Hepatocyte (in vitro differentiated cells): ENCODE results near the gene STX1B. TPM values are rescaled to one million over a fixed set of nuclear protein-coding genes. Genes with fewer than 3 reads are reported as not detected.
A peak's percentile ranks its signal among the peaks of the same experiment; 100 is the strongest.
"Not testable (repeated sequence)": the region's sequence is repeated elsewhere in the genome, so short reads cannot be mapped to it uniquely, and the experiment has no call there.

Experiments used
- DNase-seq: peaks from one replicate; pipeline ENCODE4 v3.0.0-alpha.2; 2016; ENCODE audit warnings: low spot score
- H2AFZ ChIP-seq: fragments of 200-600 bp; sonication (generic); 2 replicates; pipeline ENCODE4 v1.6.0; 2016; ENCODE audit warnings: antibody characterized with exemption, mild to moderate bottlenecking
- H3K27ac ChIP-seq: fragments of 200-600 bp; sonication (generic); 2 replicates; pipeline ENCODE4 v1.5.1; 2016; ENCODE audit warnings: mild to moderate bottlenecking
- H3K27me3 ChIP-seq: fragments of 200-600 bp; sonication (generic); 2 replicates; pipeline ENCODE4 v1.6.1; 2016
- H3K36me3 ChIP-seq: fragments of 200-600 bp; sonication (generic); replicated peaks from 2 replicates; pipeline ENCODE4 v1.5.1; 2016; ENCODE audit warnings: low read depth; ENCODE audit not compliant: insufficient read depth
- H3K4me1 ChIP-seq: fragments of 200-600 bp; sonication (generic); 2 replicates; pipeline ENCODE4 v1.5.1; 2016; ENCODE audit warnings: mild to moderate bottlenecking, moderate library complexity; ENCODE audit not compliant: insufficient read depth
- H3K4me2 ChIP-seq: fragments of 200-600 bp; sonication (generic); 2 replicates; pipeline ENCODE4 v1.6.0; 2016
- H3K4me3 ChIP-seq: fragments of 200-600 bp; sonication (generic); 2 replicates; pipeline ENCODE4 v1.5.1; 2016; ENCODE audit warnings: mild to moderate bottlenecking
- H3K79me2 ChIP-seq: fragments of 200-600 bp; sonication (generic); 2 replicates; pipeline ENCODE4 v1.6.0; 2017; ENCODE audit warnings: mild to moderate bottlenecking
- H3K9me2 ChIP-seq: fragments of 200-600 bp; sonication (generic); replicated peaks from 2 replicates; pipeline ENCODE4 v1.6.0; 2017; ENCODE audit warnings: mild to moderate bottlenecking; ENCODE audit not compliant: insufficient read depth
- H3K9me3 ChIP-seq: fragments of 200-600 bp; sonication (generic); 2 replicates; pipeline ENCODE4 v1.5.1; 2016; ENCODE audit warnings: low read depth, mild to moderate bottlenecking
- H4K20me1 ChIP-seq: fragments of 200-600 bp; sonication (generic); 2 replicates; pipeline ENCODE4 v1.6.0; 2016; ENCODE audit warnings: mild to moderate bottlenecking; ENCODE audit not compliant: insufficient read depth, poor library complexity, severe bottlenecking
- CTCF ChIP-seq: fragments of 200-600 bp; sonication (generic); IDR thresholded peaks from 2 replicates; pipeline ENCODE4 v1.5.1; 2016; ENCODE audit warnings: antibody characterized with exemption, mild to moderate bottlenecking; ENCODE audit not compliant: poor library complexity
- EZH2 ChIP-seq: fragments of 200-600 bp; sonication (generic); IDR thresholded peaks from 2 replicates; pipeline ENCODE4 v1.6.1; 2016; ENCODE audit warnings: antibody characterized with exemption, mild to moderate bottlenecking, borderline replicate concordance
- EZH2phosphoT487 ChIP-seq: fragments of 200-600 bp; sonication (generic); IDR thresholded peaks from one replicate; pipeline ENCODE4 v1.6.1; 2018; ENCODE audit warnings: antibody characterized with exemption, mild to moderate bottlenecking, low read depth, moderate library complexity; ENCODE audit not compliant: unreplicated experiment, severe bottlenecking
- WGBS: methylation state at CpG from one replicate; pipeline ENCODE4 v1.1.6; 2016; ENCODE audit warnings: low lambda C conversion rate; ENCODE audit errors: missing lambda C conversion rate; 5-methylcytosine and 5-hydroxymethylcytosine counted together
- polyA plus RNA-seq: library from polyadenylated mRNA; unstranded; fragments of >200 nt; fragmentation: Nextera tagmentation; extraction: Ambion mirVana; gene quantifications from 2 replicates; pipeline ENCODE4 v1.2.1, GENCODE V29; 2016
- small RNA-seq: library from RNA; depleted of rRNA; stranded (forward); fragments of <200 nt; gene quantifications from one replicate; pipeline ENCODE3, GENCODE V24; 2014
- total RNA-seq: library from RNA; depleted of rRNA; stranded (reverse); fragments of >200 nt; gene quantifications from 2 replicates; pipeline ENCODE4 v1.2.3, GENCODE V29; 2014

STX1B gene
- total and polyA plus RNA-seq, 2 experiments from 2014 or later, result 0.87 to 2.7 TPM

- Histone ChIP-seq H3K9me2 (no peaks in the 10 kb centered on the region), H3K79me2 (peaks cover 14% of the 10 kb centered on the region), H2AFZ (no peak overlapping the region), H3K4me2 (peak overlapping the region; percentile 66), H3K36me3 (no peaks in the 10 kb centered on the region), H3K4me3 (no peak overlapping the region), H3K27ac (peak overlapping the region; percentile 92), H3K4me1 (peaks cover 15% of the 10 kb centered on the region), H3K27me3 (no peaks in the 10 kb centered on the region), H3K9me3 (no peaks in the 10 kb centered on the region), H4K20me1 (no peaks in the 10 kb centered on the region)
- TF ChIP-seq EZH2phosphoT487 (no peak), CTCF (no peak), EZH2 (no peak)
- WGBS, result 87% methylated on average over 4 of the region's 4 CpGs
- DNase-seq, result peak; percentile 59
Observed at GRCh38 chr16:30942426-30942806, 68.0 kb downstream of the STX1B start.

- H3K4me2 ChIP-seq, result peak overlapping the region; percentile 66
- H3K36me3 ChIP-seq, result no peaks in the 10 kb centered on the region
- H3K27ac ChIP-seq, result peak overlapping the region; percentile 92
- no peaks in the 10 kb centered on the region for H4K20me1 ChIP-seq
- 32% methylated on average over 15 of the region's 15 CpGs for WGBS
- H3K79me2 ChIP-seq, result peaks cover 14% of the 10 kb centered on the region
- no peaks in the 10 kb centered on the region for H3K9me2 ChIP-seq
- peak; percentile 89 for DNase-seq
- H2AFZ ChIP-seq, result no peak overlapping the region
- no peak for TF ChIP-seq EZH2
- peak; percentile 82 for TF ChIP-seq CTCF
- no peak for TF ChIP-seq EZH2phosphoT487
- no peak overlapping the region for H3K4me3 ChIP-seq
- peaks cover 15% of the 10 kb centered on the region for H3K4me1 ChIP-seq
- H3K9me3 ChIP-seq, result no peaks in the 10 kb centered on the region
- H3K27me3 ChIP-seq, result no peaks in the 10 kb centered on the region
Observed at GRCh38 chr16:30941600-30942425, 68.6 kb downstream of the STX1B start.

- H3K27me3 ChIP-seq, H3K4me2 ChIP-seq, H3K9me2 ChIP-seq, H3K9me3 ChIP-seq, H3K4me3 ChIP-seq, DNase-seq, H4K20me1 ChIP-seq, H3K27ac ChIP-seq, H2AFZ ChIP-seq, H3K36me3 ChIP-seq: not testable (repeated sequence)
- Histone ChIP-seq H3K4me1 (peaks cover 15% of the 10 kb centered on the region), H3K79me2 (peaks cover 11% of the 10 kb centered on the region)
- WGBS, result 85% methylated on average over 7 of the region's 8 CpGs
Observed at GRCh38 chr16:30939571-30939970, 70.9 kb downstream of the STX1B start.

Small RNA genes lying within 50 kb of the gene (small RNA-seq; reads per million reads assigned to genes)
- gene AC135048.1, result not detected

Other genes starting within 250 kb of the STX1B start
- 1.3 and 5.0 TPM in 2 replicates for gene CFAP119, start 248.6 kb downstream of the STX1B start, total RNA-seq
- 4.2 and 6.1 TPM in 2 replicates for gene CFAP119, start 248.6 kb downstream of the STX1B start, polyA plus RNA-seq
- 63.5 and 75.3 TPM in 2 replicates for gene RNF40, start 248.3 kb downstream of the STX1B start, total RNA-seq
- gene RNF40, start 248.3 kb downstream of the STX1B start, polyA plus RNA-seq, result 70.4 and 75.6 TPM in 2 replicates
- gene ZNF629, start 223.4 kb downstream of the STX1B start, total RNA-seq, result 12.2 and 15.6 TPM in 2 replicates
- 7.7 and 8.7 TPM in 2 replicates for gene ZNF629, start 223.4 kb downstream of the STX1B start, polyA plus RNA-seq
- gene BCL7C, start 116.6 kb downstream of the STX1B start, total RNA-seq, result 21.4 and 25.7 TPM in 2 replicates
- gene BCL7C, start 116.6 kb downstream of the STX1B start, polyA plus RNA-seq, result 54.1 and 57.3 TPM in 2 replicates
- gene CTF1, start 114.0 kb downstream of the STX1B start, total RNA-seq, result 1.1 and 1.7 TPM in 2 replicates
- 13.0 and 18.2 TPM in 2 replicates for gene CTF1, start 114.0 kb downstream of the STX1B start, polyA plus RNA-seq
- 15.6 and 19.4 TPM in 2 replicates for gene FBXL19, start 87.1 kb downstream of the STX1B start, total RNA-seq
- gene FBXL19, start 87.1 kb downstream of the STX1B start, polyA plus RNA-seq, result 2.1 and 3.6 TPM in 2 replicates
- 42.4 and 52.5 TPM in 2 replicates for gene ORAI3, start 61.6 kb downstream of the STX1B start, total RNA-seq
- gene ORAI3, start 61.6 kb downstream of the STX1B start, polyA plus RNA-seq, result 54.0 and 56.9 TPM in 2 replicates
- 1.8 and 2.7 TPM in 2 replicates for gene SETD1A, start 52.9 kb downstream of the STX1B start, total RNA-seq
- gene SETD1A, start 52.9 kb downstream of the STX1B start, polyA plus RNA-seq, result 2.2 and 2.3 TPM in 2 replicates
- gene HSD3B7, start 25.4 kb downstream of the STX1B start, total RNA-seq, result 17.5 and 18.1 TPM in 2 replicates
- 16.7 and 20.8 TPM in 2 replicates for gene HSD3B7, start 25.4 kb downstream of the STX1B start, polyA plus RNA-seq
- 23.2 and 25.9 TPM in 2 replicates for gene STX4, start 22.9 kb upstream of the STX1B start, total RNA-seq
- 72.4 and 90.4 TPM in 2 replicates for gene STX4, start 22.9 kb upstream of the STX1B start, polyA plus RNA-seq
- gene ZNF668, start 63.6 kb upstream of the STX1B start, total RNA-seq, result 6.9 and 8.1 TPM in 2 replicates
- gene ZNF668, start 63.6 kb upstream of the STX1B start, polyA plus RNA-seq, result 12.4 and 13.0 TPM in 2 replicates
- 6.2 and 9.1 TPM in 2 replicates for gene ZNF646, start 63.8 kb upstream of the STX1B start, total RNA-seq
- gene ZNF646, start 63.8 kb upstream of the STX1B start, polyA plus RNA-seq, result 3.1 and 4.8 TPM in 2 replicates
- 1.5 and 2.2 TPM in 2 replicates for gene PRSS53, start 78.3 kb upstream of the STX1B start, total RNA-seq
- gene PRSS53, start 78.3 kb upstream of the STX1B start, polyA plus RNA-seq, result 0.39 and 0.66 TPM in 2 replicates
- gene VKORC1, start 84.2 kb upstream of the STX1B start, total RNA-seq, result 105 and 128 TPM in 2 replicates
- gene VKORC1, start 84.2 kb upstream of the STX1B start, polyA plus RNA-seq, result 195 and 228 TPM in 2 replicates
- 27.3 and 30.9 TPM in 2 replicates for gene BCKDK, start 97.7 kb upstream of the STX1B start, total RNA-seq
- 62.1 and 75.2 TPM in 2 replicates for gene BCKDK, start 97.7 kb upstream of the STX1B start, polyA plus RNA-seq
- 44.2 and 53.4 TPM in 2 replicates for gene KAT8, start 107.0 kb upstream of the STX1B start, total RNA-seq
- 33.9 and 34.8 TPM in 2 replicates for gene KAT8, start 107.0 kb upstream of the STX1B start, polyA plus RNA-seq
- 155 and 192 TPM in 2 replicates for gene PRSS8, start 125.1 kb upstream of the STX1B start, total RNA-seq
- gene PRSS8, start 125.1 kb upstream of the STX1B start, polyA plus RNA-seq, result 297 and 320 TPM in 2 replicates
- gene PRSS36, start 139.4 kb upstream of the STX1B start, total RNA-seq, result 0.63 and 2.9 TPM in 2 replicates
- 1.4 and 2.1 TPM in 2 replicates for gene PRSS36, start 139.4 kb upstream of the STX1B start, polyA plus RNA-seq
- 39.7 and 47.4 TPM in 2 replicates for gene FUS, start 169.5 kb upstream of the STX1B start, total RNA-seq
- gene FUS, start 169.5 kb upstream of the STX1B start, polyA plus RNA-seq, result 327 and 345 TPM in 2 replicates
- gene PYCARD, start 192.1 kb upstream of the STX1B start, total RNA-seq, result 9.4 and 15.1 TPM in 2 replicates
- gene PYCARD, start 192.1 kb upstream of the STX1B start, polyA plus RNA-seq, result 13.8 and 16.1 TPM in 2 replicates
- gene TRIM72, start 203.5 kb upstream of the STX1B start, total RNA-seq, result 0.04 TPM in 1 of 2 replicates, not detected in the other
- not detected in 2 replicates for gene TRIM72, start 203.5 kb upstream of the STX1B start, polyA plus RNA-seq
- gene PYDC1, start 206.5 kb upstream of the STX1B start, total RNA-seq, result not detected in 2 replicates
- not detected in 2 replicates for gene PYDC1, start 206.5 kb upstream of the STX1B start, polyA plus RNA-seq
- 0.32 and 2.5 TPM in 2 replicates for gene ITGAM, start 249.3 kb upstream of the STX1B start, total RNA-seq
- not detected in 2 replicates for gene ITGAM, start 249.3 kb upstream of the STX1B start, polyA plus RNA-seq